Thyroid gland (tissue), 4 donors: ENCODE data around the gene ST3GAL4.

Experiments
- CTCF ChIP-seq, 6 experiments: fragments of 200-600 bp in 3 of 6; fragments of 450-650 bp in 3 of 6; sonication (generic) in 3 of 6; IDR thresholded peaks; one replicate each; pipeline ENCODE4 v1.5.1; 2016 to 2019; ENCODE audit warnings: antibody characterized with exemption in 6 of 6, mild to moderate bottlenecking in 2 of 6, inconsistent platforms in 1 of 6, moderate library complexity in 1 of 6
- POLR2A ChIP-seq, 2 donors: fragments of 450-650 bp; IDR thresholded peaks; one replicate each; pipeline ENCODE4 v1.6.1; 2017; ENCODE audit warnings: antibody characterized with exemption in 2 of 2, mild to moderate bottlenecking in 2 of 2, moderate library complexity in 1 of 2

GRCh38 chr11:126404367-126404766 lies 48.9 kb downstream of the ST3GAL4 start:
- no peak for TF ChIP-seq POLR2A (IDR thresholded peaks at IDR 0.05)
- no peak for TF ChIP-seq CTCF (IDR thresholded peaks at IDR 0.05)
